Measurements from ENCODE around the gene GPR3. TPM values are rescaled to one million over a fixed set of nuclear protein-coding genes. Genes with fewer than 3 reads are reported as not detected.

The GPR3 gene
- total and polyA plus RNA-seq, 2 of the 13 experiments (the other 11 are each of a cell fraction or from before 2014, with no cell fraction given): 1.00 to 2.6 TPM

DNA sequence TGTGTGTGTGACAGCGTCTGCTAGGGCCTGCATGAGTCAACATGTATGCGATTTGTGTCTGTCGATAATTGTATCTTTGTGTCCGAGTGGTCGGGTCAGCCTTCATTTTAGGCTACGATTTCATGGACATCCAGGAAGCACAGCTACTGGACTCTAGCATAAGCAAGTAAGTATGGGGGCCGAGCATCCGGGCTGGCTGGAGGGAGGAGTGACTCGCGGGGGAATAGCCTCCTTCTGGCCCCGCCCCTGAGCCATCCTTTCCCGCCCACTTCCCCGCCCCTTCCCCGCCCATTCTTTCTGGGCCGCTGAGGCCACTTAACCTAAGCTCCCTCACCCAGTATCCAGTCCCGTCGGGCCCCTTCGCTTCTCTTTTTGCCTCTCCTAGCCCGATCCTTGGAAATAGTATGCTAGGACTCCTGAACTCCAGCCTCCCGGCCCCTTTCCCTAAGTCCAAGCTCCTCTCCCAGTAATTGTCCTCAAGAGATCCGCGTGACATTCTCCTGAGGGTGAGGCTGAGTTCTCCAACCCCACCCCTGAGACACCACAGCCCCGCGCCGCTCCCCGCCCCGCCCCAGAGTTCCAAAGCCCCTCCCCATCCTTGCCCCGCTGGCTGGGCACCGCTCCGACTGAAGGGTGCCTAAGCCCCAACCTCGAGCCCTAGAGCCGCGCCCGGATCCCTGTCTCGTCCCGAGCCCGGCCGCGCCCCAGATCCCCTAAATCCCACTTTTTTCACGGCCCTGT lies 26.9 kb upstream of the GPR3 start (continued):
- TF ChIP-seq, protein P1, sequence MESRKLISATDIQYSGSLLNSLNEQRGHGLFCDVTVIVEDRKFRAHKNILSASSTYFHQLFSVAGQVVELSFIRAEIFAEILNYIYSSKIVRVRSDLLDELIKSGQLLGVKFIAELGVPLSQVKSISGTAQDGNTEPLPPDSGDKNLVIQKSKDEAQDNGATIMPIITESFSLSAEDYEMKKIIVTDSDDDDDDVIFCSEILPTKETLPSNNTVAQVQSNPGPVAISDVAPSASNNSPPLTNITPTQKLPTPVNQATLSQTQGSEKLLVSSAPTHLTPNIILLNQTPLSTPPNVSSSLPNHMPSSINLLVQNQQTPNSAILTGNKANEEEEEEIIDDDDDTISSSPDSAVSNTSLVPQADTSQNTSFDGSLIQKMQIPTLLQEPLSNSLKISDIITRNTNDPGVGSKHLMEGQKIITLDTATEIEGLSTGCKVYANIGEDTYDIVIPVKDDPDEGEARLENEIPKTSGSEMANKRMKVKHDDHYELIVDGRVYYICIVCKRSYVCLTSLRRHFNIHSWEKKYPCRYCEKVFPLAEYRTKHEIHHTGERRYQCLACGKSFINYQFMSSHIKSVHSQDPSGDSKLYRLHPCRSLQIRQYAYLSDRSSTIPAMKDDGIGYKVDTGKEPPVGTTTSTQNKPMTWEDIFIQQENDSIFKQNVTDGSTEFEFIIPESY (CRISPR knock-in tag; IDR thresholded peaks at IDR 0.05): no peak
- TF ChIP-seq ZNF317 (CRISPR knock-in tag; IDR thresholded peaks at IDR 0.05): no peak

DNA sequence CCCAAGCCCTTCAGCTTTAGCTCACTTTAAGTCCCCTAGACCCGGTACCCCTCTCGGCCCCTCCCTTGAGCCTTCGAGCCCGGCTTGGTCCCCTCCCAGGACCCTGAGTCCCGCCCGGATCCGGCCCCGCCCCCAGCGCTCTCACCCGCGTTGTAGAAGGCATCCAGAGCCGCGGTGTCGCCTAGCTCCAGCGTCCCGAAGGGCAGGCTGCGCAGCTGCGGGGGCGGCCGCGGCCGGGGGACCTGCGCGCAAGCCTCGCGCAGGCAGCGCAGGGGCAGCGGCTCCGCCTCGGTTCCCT lies 26.4 kb upstream of the GPR3 start:
- WGBS (ENCODE audit: low lambda C conversion rate): 3% methylated on average over 10 of the region's 30 CpGs
- in situ Hi-C loops (cut with HindIII; ENCODE audit: extremely low pct_ligation_motif_present, low pct_unique_long_range_greater_than_20kb): no loop called here
- no peaks in the 10 kb centered on the region for H3K36me3 ChIP-seq (replicated peaks in 1 of 2; ENCODE audit: control insufficient read depth in 1 of 2, insufficient read depth in 2 of 2, low read length in 2 of 2)
- no peaks in the 10 kb centered on the region for H4K20me1 ChIP-seq (ENCODE audit: insufficient read depth, low read length)
- peaks cover 27% of the 10 kb centered on the region for H3K4me1 ChIP-seq (ENCODE audit: insufficient read depth, low read length)
- H2AFZ ChIP-seq (ENCODE audit: low read length): no peak overlapping the region
- H3K4me3 ChIP-seq (replicated peaks in 1 of 3; ENCODE audit: insufficient read depth in 1 of 3, low read depth in 2 of 3, low read length in 3 of 3): peak overlapping the region; percentile 64 to 84 (median 84); a peak in 5 of 6 replicates
- DNase-seq (ENCODE audit: low spot score) (peak; percentile 52), FAIRE-seq (no peak), ATAC-seq (peak; percentile 64)
- H3K4me2 ChIP-seq (ENCODE audit: low read depth, low read length): peak overlapping the region; percentile 84
- no TSS peak for BruUV-seq (replicated peaks)
- ChIA-PET POLR2A (interaction anchor here (0.6 to 3.2 kb wide), 14 partner anchors 12 to 407 kb away, joined by 3 to 20 read pairs (median 4); partner anchors contain the start of genes FAM76A, IFI6, SLC9A1 and STX12), CTCF (ENCODE audit: low intra/inter-chr PET ratio, low total read pairs) (interaction anchor here (1.1 kb wide), 1 partner anchor 22 kb away, joined by 3 read pairs; no protein-coding TSS in a partner anchor)
- H3K27me3 ChIP-seq (ENCODE audit: control insufficient read depth in 1 of 2, insufficient read depth in 2 of 2, low read length in 2 of 2): peaks cover 2 to 16% of the 10 kb centered on the region in 2 experiments; a peak in 3 of 5 replicates
- H3K79me2 ChIP-seq (ENCODE audit: insufficient read depth, low read length): no peaks in the 10 kb centered on the region
- H3K9ac ChIP-seq (ENCODE audit: insufficient read depth, low read depth, low read length): peak overlapping the region; percentile 66; the same call in 1 of the 2 replicates
- H3K27ac ChIP-seq (ENCODE audit: extremely low read length, insufficient read depth, low read length): peak overlapping the region; percentile 33
- intact Hi-C loops (cut with micrococcal nuclease; ENCODE audit: unreplicated experiment): no loop called here
- no peaks in the 10 kb centered on the region for H3K9me3 ChIP-seq (ENCODE audit: low read length)
- peak; percentile 97 for TF ChIP-seq HNRNPLL (IDR thresholded peaks at IDR 0.05; ENCODE audit: low read depth, low read length, poor library complexity, severe bottlenecking)
- TF ChIP-seq SP5 (CRISPR knock-in tag; IDR thresholded peaks at IDR 0.05; ENCODE audit: borderline replicate concordance, low read depth): peak; percentile 29; the same call in 1 of the 2 replicates
- TF ChIP-seq PHF8 (CRISPR knock-in tag; IDR thresholded peaks at IDR 0.05): 0 out of 2 replicates have a peak, but pooled peaks have one; percentile 23
- 0 out of 2 replicates have a peak, but pooled peaks have one; percentile 10 for TF ChIP-seq ETV5 (CRISPR knock-in tag; IDR thresholded peaks at IDR 0.05; ENCODE audit: borderline replicate concordance)
- TF ChIP-seq, protein P2, sequence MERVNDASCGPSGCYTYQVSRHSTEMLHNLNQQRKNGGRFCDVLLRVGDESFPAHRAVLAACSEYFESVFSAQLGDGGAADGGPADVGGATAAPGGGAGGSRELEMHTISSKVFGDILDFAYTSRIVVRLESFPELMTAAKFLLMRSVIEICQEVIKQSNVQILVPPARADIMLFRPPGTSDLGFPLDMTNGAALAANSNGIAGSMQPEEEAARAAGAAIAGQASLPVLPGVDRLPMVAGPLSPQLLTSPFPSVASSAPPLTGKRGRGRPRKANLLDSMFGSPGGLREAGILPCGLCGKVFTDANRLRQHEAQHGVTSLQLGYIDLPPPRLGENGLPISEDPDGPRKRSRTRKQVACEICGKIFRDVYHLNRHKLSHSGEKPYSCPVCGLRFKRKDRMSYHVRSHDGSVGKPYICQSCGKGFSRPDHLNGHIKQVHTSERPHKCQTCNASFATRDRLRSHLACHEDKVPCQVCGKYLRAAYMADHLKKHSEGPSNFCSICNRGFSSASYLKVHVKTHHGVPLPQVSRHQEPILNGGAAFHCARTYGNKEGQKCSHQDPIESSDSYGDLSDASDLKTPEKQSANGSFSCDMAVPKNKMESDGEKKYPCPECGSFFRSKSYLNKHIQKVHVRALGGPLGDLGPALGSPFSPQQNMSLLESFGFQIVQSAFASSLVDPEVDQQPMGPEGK (CRISPR knock-in tag; IDR thresholded peaks at IDR 0.05): peak; percentile 39; the same call in 1 of the 2 replicates
- TF ChIP-seq ZNF446 (CRISPR knock-in tag; IDR thresholded peaks at IDR 0.05): no peak
- TF ChIP-seq, protein P3, sequence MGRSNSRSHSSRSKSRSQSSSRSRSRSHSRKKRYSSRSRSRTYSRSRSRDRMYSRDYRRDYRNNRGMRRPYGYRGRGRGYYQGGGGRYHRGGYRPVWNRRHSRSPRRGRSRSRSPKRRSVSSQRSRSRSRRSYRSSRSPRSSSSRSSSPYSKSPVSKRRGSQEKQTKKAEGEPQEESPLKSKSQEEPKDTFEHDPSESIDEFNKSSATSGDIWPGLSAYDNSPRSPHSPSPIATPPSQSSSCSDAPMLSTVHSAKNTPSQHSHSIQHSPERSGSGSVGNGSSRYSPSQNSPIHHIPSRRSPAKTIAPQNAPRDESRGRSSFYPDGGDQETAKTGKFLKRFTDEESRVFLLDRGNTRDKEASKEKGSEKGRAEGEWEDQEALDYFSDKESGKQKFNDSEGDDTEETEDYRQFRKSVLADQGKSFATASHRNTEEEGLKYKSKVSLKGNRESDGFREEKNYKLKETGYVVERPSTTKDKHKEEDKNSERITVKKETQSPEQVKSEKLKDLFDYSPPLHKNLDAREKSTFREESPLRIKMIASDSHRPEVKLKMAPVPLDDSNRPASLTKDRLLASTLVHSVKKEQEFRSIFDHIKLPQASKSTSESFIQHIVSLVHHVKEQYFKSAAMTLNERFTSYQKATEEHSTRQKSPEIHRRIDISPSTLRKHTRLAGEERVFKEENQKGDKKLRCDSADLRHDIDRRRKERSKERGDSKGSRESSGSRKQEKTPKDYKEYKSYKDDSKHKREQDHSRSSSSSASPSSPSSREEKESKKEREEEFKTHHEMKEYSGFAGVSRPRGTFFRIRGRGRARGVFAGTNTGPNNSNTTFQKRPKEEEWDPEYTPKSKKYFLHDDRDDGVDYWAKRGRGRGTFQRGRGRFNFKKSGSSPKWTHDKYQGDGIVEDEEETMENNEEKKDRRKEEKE (IDR thresholded peaks at IDR 0.05): no peak
- TF ChIP-seq, protein P4, sequence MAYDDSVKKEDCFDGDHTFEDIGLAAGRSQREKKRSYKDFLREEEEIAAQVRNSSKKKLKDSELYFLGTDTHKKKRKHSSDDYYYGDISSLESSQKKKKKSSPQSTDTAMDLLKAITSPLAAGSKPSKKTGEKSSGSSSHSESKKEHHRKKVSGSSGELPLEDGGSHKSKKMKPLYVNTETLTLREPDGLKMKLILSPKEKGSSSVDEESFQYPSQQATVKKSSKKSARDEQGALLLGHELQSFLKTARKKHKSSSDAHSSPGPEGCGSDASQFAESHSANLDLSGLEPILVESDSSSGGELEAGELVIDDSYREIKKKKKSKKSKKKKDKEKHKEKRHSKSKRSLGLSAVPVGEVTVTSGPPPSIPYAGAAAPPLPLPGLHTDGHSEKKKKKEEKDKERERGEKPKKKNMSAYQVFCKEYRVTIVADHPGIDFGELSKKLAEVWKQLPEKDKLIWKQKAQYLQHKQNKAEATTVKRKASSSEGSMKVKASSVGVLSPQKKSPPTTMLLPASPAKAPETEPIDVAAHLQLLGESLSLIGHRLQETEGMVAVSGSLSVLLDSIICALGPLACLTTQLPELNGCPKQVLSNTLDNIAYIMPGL (CRISPR knock-in tag; IDR thresholded peaks at IDR 0.05; ENCODE audit: borderline replicate concordance in 1 of 2, low read depth in 1 of 2): peak in 1 of 2 experiments; percentile 18; a peak in 1 of 4 replicates
- TF ChIP-seq RFXAP (CRISPR knock-in tag; IDR thresholded peaks at IDR 0.05; ENCODE audit: borderline replicate concordance): 0 out of 2 replicates have a peak, but pooled peaks have one; percentile 40
- TF ChIP-seq ZFX (CRISPR knock-in tag; IDR thresholded peaks at IDR 0.05; ENCODE audit: low read depth): 0 out of 2 replicates have a peak, but pooled peaks have one; percentile 5
